NB4 (cell line): ENCODE data around the gene FAM107B.

Experiments used
- DNase-seq: peaks from one replicate; pipeline ENCODE4 v3.0.0; 2010; ENCODE audit warnings: low read depth
- H3K4me3 ChIP-seq: one replicate; pipeline ENCODE4 v1.5.1; 2011; ENCODE audit warnings: mild to moderate bottlenecking, low read depth, low read length, moderate library complexity
- CTCF ChIP-seq: IDR thresholded peaks from one replicate; pipeline ENCODE4 v1.5.1; 2012; ENCODE audit warnings: low read depth, low read length
- MAX ChIP-seq: IDR thresholded peaks from 2 replicates; pipeline ENCODE4 v1.6.1; 2011; ENCODE audit warnings: low read depth, low read length
- MYC ChIP-seq: IDR thresholded peaks from 2 replicates; pipeline ENCODE4 v1.6.1; 2011; ENCODE audit warnings: low read depth, low read length
- POLR2A ChIP-seq: IDR thresholded peaks from 2 replicates; pipeline ENCODE4 v1.6.1; 2011; ENCODE audit warnings: mild to moderate bottlenecking; ENCODE audit not compliant: insufficient read length; ENCODE audit errors: extremely low read depth

FAM107B gene

GRCh38 chr10:14748441-14748840, 26.3 kb downstream of the FAM107B start:
- DNase-seq, result no peak
- no peak for TF ChIP-seq MYC
- no peak for TF ChIP-seq MAX
- no peak for TF ChIP-seq POLR2A
- TF ChIP-seq CTCF, result no peak
- no peak overlapping the region for H3K4me3 ChIP-seq

- DNase-seq, result no peak
- TF ChIP-seq MAX (no peak), POLR2A (no peak), MYC (no peak), CTCF (no peak)
- H3K4me3 ChIP-seq, result no peak overlapping the region
These were observed 31.9 kb downstream of the FAM107B start for GRCh38 chr10:14742815-14743214.

- DNase-seq, result no peak
- H3K4me3 ChIP-seq, result no peak overlapping the region
- TF ChIP-seq MYC (no peak), MAX (no peak), CTCF (no peak), POLR2A (no peak)
These were observed 32.3 kb downstream of the FAM107B start for GRCh38 chr10:14742382-14742781.

- TF ChIP-seq MYC (no peak), POLR2A (no peak), CTCF (no peak), MAX (no peak)
- no peak for DNase-seq
- H3K4me3 ChIP-seq, result no peak overlapping the region
These were observed 33.9 kb downstream of the FAM107B start for GRCh38 chr10:14740684-14741247.

GRCh38 chr10:14737808-14738545, 36.7 kb downstream of the FAM107B start:
- DNase-seq, result no peak
- no peak overlapping the region for H3K4me3 ChIP-seq
- TF ChIP-seq CTCF (no peak), MYC (no peak), MAX (no peak), POLR2A (no peak)
